Sciatic nerve (tissue), 2 donors: ENCODE results near the gene FAM156B. TPM values are rescaled to one million over a fixed set of nuclear protein-coding genes. Genes with fewer than 3 reads are reported as not detected.
"Not testable (repeated sequence)": the region's sequence is repeated elsewhere in the genome, so short reads cannot be mapped to it uniquely, and the experiment has no call there.

Source experiments
- ATAC-seq: fragments of 200-7000 bp; cut with Tn5 transposase; one replicate; pipeline ENCODE4 v1.9.1; 2020; ENCODE audit warnings: mild to moderate bottlenecking, moderate library complexity
- DNase-seq: peaks from one replicate; pipeline ENCODE4 v3.0.0-alpha.2; 2020; ENCODE audit warnings: low spot score
- intact Hi-C: fragments of 100-400 bp; cut with DNase I; formaldehyde crosslinking; loops from one replicate; pipeline ENCODE4 v1.14.2; 2022
- total RNA-seq: library from RNA; stranded (reverse); fragmentation: NEBNext Ultra II Directional; extraction: Animal tissue kit (Norgen Biotek cat#: 25700); gene quantifications from one replicate; pipeline ENCODE4 v1.2.1, GENCODE V29; 2021
- donor health status: DM: no; HTN: no; CAD: no.
- donor health status: DM: no; HTN: no; CAD: no.

Gene FAM156B
- total RNA-seq, 1 donor from 2014 or later = 21.3 TPM

- DNase-seq, intact Hi-C loops, ATAC-seq: not testable (repeated sequence)
Measured at GRCh38 chrX:52909313-52909969, 12.3 kb downstream of the FAM156B start.

GRCh38 chrX:52913681-52914080 is 16.6 kb downstream of the FAM156B start:
- intact Hi-C loops, ATAC-seq, DNase-seq: not testable (repeated sequence)

- intact Hi-C loops, DNase-seq, ATAC-seq: not testable (repeated sequence)
Measured at GRCh38 chrX:52914704-52915103, 17.6 kb downstream of the FAM156B start.

- DNase-seq = no peak
- intact Hi-C loops = no loop called here
- ATAC-seq = no peak
Measured at GRCh38 chrX:52923781-52924241, 26.7 kb downstream of the FAM156B start.

GRCh38 chrX:52930214-52930613 is 33.1 kb downstream of the FAM156B start:
- intact Hi-C loops, DNase-seq, ATAC-seq: not testable (repeated sequence)

GRCh38 chrX:52933213-52933612 is 36.1 kb downstream of the FAM156B start:
- intact Hi-C loops = no loop called here
- DNase-seq = no peak
- no peak for ATAC-seq

GRCh38 chrX:52933976-52934703 is 37.0 kb downstream of the FAM156B start:
- ATAC-seq (no peak), DNase-seq (no peak)
- intact Hi-C loops = no loop called here

GRCh38 chrX:52934704-52935469 is 37.8 kb downstream of the FAM156B start:
- intact Hi-C loops = no loop called here
- peak; percentile 99 for DNase-seq
- peak; percentile 98 for ATAC-seq

- intact Hi-C loops, DNase-seq: not testable (repeated sequence)
- peak; percentile 26 for ATAC-seq
Measured at GRCh38 chrX:52935470-52935784, 38.3 kb downstream of the FAM156B start.

GRCh38 chrX:52940704-52941103 is 43.6 kb downstream of the FAM156B start:
- DNase-seq, intact Hi-C loops, ATAC-seq: not testable (repeated sequence)

- not testable (repeated sequence) for ATAC-seq, DNase-seq
Measured at GRCh38 chrX:52941728-52942127, 44.6 kb downstream of the FAM156B start.

GRCh38 chrX:52945838-52946494 is 48.8 kb downstream of the FAM156B start:
- ATAC-seq, DNase-seq, intact Hi-C loops: not testable (repeated sequence)

More at GRCh38 chrX:52941728-52942127, 44.6 kb downstream of the FAM156B start:
- intact Hi-C loops = not testable (repeated sequence)

GRCh38 chrX:52947501-52947900 is 50.4 kb downstream of the FAM156B start:
- ATAC-seq, intact Hi-C loops, DNase-seq: not testable (repeated sequence)

- ATAC-seq = peak; percentile 30
- DNase-seq, intact Hi-C loops: not testable (repeated sequence)
Measured at GRCh38 chrX:52948265-52948664, 51.1 kb downstream of the FAM156B start.

GRCh38 chrX:52949325-52949724 is 52.2 kb downstream of the FAM156B start:
- intact Hi-C loops, DNase-seq: not testable (repeated sequence)

GRCh38 chrX:52949884-52950283 is 52.8 kb downstream of the FAM156B start:
- intact Hi-C loops, DNase-seq, ATAC-seq: not testable (repeated sequence)

More at GRCh38 chrX:52949325-52949724, 52.2 kb downstream of the FAM156B start:
- ATAC-seq = not testable (repeated sequence)
